Tibial artery (tissue), 4 donors: Measurements from ENCODE around the gene NKX2-1.
A peak's percentile ranks its signal among the peaks of the same experiment; 100 is the strongest.

ENCODE experiments used
- DNase-seq, 2 donors: peaks; one replicate each; pipeline ENCODE4 v3.0.0-alpha.2; 2019
- H3K27ac ChIP-seq, 2 donors: fragments of 200-600 bp; sonication (generic) in 1 of 2; 1 replicate in 1 of 2; 2 replicates in 1 of 2; pipeline ENCODE4 v1.5.1; 2018 to 2019; ENCODE audit warnings: mild to moderate bottlenecking in 1 of 2
- H3K27me3 ChIP-seq, 2 donors: fragments of 200-600 bp; sonication (generic) in 1 of 2; one replicate each; pipeline versions ENCODE4 v1.5.1 to v1.6.0; 2016 to 2019
- H3K36me3 ChIP-seq, 3 donors: fragments of 200-600 bp; sonication (generic) in 2 of 3; one replicate each; pipeline ENCODE4 v1.5.1; 2016 to 2019; ENCODE audit warnings: mild to moderate bottlenecking in 2 of 3
- H3K4me1 ChIP-seq, 4 donors: fragments of 200-600 bp; sonication (generic) in 2 of 4; 1 replicate in 3 of 4; 2 replicates in 1 of 4; pipeline ENCODE4 v1.5.1; 2016 to 2019
- H3K4me3 ChIP-seq, 2 donors: fragments of 200-600 bp; sonication (generic) in 1 of 2; 1 replicate in 1 of 2; 2 replicates in 1 of 2; pipeline ENCODE4 v1.5.1; 2018 to 2019; ENCODE audit warnings: mild to moderate bottlenecking in 2 of 2
- H3K9me3 ChIP-seq, 3 donors: fragments of 200-600 bp; sonication (generic) in 1 of 3; one replicate each; pipeline ENCODE4 v1.5.1; 2016 to 2019
- CTCF ChIP-seq, 2 experiments: fragments of 200-600 bp in 1 of 2; fragments of 450-650 bp in 1 of 2; IDR thresholded peaks; one replicate each; pipeline ENCODE4 v1.5.1; 2017 to 2019; ENCODE audit warnings: antibody characterized with exemption in 2 of 2, mild to moderate bottlenecking in 1 of 2, moderate library complexity in 1 of 2
- intact Hi-C: fragments of 100-400 bp; cut with DNase I; formaldehyde crosslinking; loops from one replicate; pipeline ENCODE4 v1.15.0; 2023; ENCODE audit warnings: low total_unique reads

Gene NKX2-1

GRCh38 chr14:36518586-36519430 lies 1.2 kb downstream of the NKX2-1 start:
- peak overlapping the region; percentile 22 to 41 for H3K4me3 ChIP-seq
- no peak for DNase-seq

GRCh38 chr14:36518031-36518585 lies 1.9 kb downstream of the NKX2-1 start:
- Histone ChIP-seq H3K36me3 (no peaks in the 10 kb centered on the region), H3K27me3 (peaks cover 2 to 89% of the 10 kb centered on the region in 2 donors), H3K27ac (no peak overlapping the region), H3K9me3 (no peaks in the 10 kb centered on the region), H3K4me3 (no peak overlapping the region), H3K4me1 (peaks cover 0 to 68% (median 49%) of the 10 kb centered on the region in 4 donors)
- TF ChIP-seq CTCF (IDR thresholded peaks at IDR 0.05), result no peak
- no peak for DNase-seq
- intact Hi-C loops, result no loop called here

More at GRCh38 chr14:36518586-36519430, 1.2 kb downstream of the NKX2-1 start:
- H3K27ac ChIP-seq, result no peak overlapping the region
- intact Hi-C loops, result no loop called here
- H3K9me3 ChIP-seq, result no peaks in the 10 kb centered on the region
- peaks cover 0 to 61% (median 49%) of the 10 kb centered on the region in 4 donors for H3K4me1 ChIP-seq
- H3K27me3 ChIP-seq, result peaks cover 2 to 89% of the 10 kb centered on the region in 2 donors
- no peaks in the 10 kb centered on the region for H3K36me3 ChIP-seq
- no peak for TF ChIP-seq CTCF (IDR thresholded peaks at IDR 0.05)

- Histone ChIP-seq H3K4me1 (peaks cover 0 to 62% (median 46%) of the 10 kb centered on the region in 4 donors), H3K27ac (no peak overlapping the region), H3K9me3 (no peaks in the 10 kb centered on the region), H3K27me3 (peaks cover 2 to 89% of the 10 kb centered on the region in 2 donors), H3K36me3 (no peaks in the 10 kb centered on the region), H3K4me3 (peak overlapping the region in 1 of 2 donors; percentile 2)
- DNase-seq, result no peak
- TF ChIP-seq CTCF (IDR thresholded peaks at IDR 0.05), result no peak
- intact Hi-C loops, result no loop called here
Measured at GRCh38 chr14:36517242-36518030, 2.6 kb downstream of the NKX2-1 start.

GRCh38 chr14:36516719-36517241 lies 3.3 kb downstream of the NKX2-1 start:
- TF ChIP-seq CTCF (IDR thresholded peaks at IDR 0.05), result no peak
- Histone ChIP-seq H3K27me3 (peaks cover 2 to 89% of the 10 kb centered on the region in 2 donors), H3K27ac (no peak overlapping the region), H3K9me3 (no peaks in the 10 kb centered on the region), H3K4me3 (no peak overlapping the region), H3K36me3 (no peaks in the 10 kb centered on the region), H3K4me1 (peaks cover 0 to 58% (median 43%) of the 10 kb centered on the region in 4 donors)
- intact Hi-C loops, result no loop called here
- no peak for DNase-seq

GRCh38 chr14:36515896-36516718 lies 3.9 kb downstream of the NKX2-1 start:
- TF ChIP-seq CTCF (IDR thresholded peaks at IDR 0.05), result no peak
- Histone ChIP-seq H3K27me3 (peaks cover 2 to 85% of the 10 kb centered on the region in 2 donors), H3K4me3 (no peak overlapping the region), H3K27ac (no peak overlapping the region), H3K36me3 (no peaks in the 10 kb centered on the region), H3K9me3 (no peaks in the 10 kb centered on the region), H3K4me1 (peaks cover 0 to 54% (median 38%) of the 10 kb centered on the region in 4 donors)
- intact Hi-C loops, result no loop called here
- no peak for DNase-seq
